Naive thymus-derived CD4-positive, alpha-beta T cell (primary cell): Measurements from ENCODE around the gene GIMAP1. TPM values are rescaled to one million over a fixed set of nuclear protein-coding genes. Genes with fewer than 3 reads are reported as not detected.
"Not testable (repeated sequence)": the region's sequence is repeated elsewhere in the genome, so short reads cannot be mapped to it uniquely, and the experiment has no call there.

Experiments used
- ATAC-seq: fragments of 150-1000 bp; cut with Tn5 transposase; 2 replicates; pipeline ENCODE4 v1.10.0; 2021; ENCODE audit warnings: mild to moderate bottlenecking, moderate library complexity
- CTCF ChIA-PET: fragments of 350-600 bp; sonication (Branson Sonifier 250); formaldehyde crosslinking; loops from one replicate; lab custom pipeline; 2021; ENCODE audit warnings: antibody characterized with exemption; lab: Charles Lee
- POLR2A ChIA-PET: fragments of 350-600 bp; sonication (Branson Sonifier 250); formaldehyde crosslinking; loops from one replicate; lab custom pipeline; 2021; ENCODE audit warnings: antibody characterized with exemption, inconsistent platforms; lab: Charles Lee
- DNase-seq, 9 donors: peaks; one replicate each; pipeline versions ENCODE4 v3.0.0 to v3.0.0-alpha.2; 2020 to 2022; ENCODE audit warnings: mixed read lengths in 1 of 9
- H3K27ac ChIP-seq: one replicate; pipeline ENCODE4 v1.7.0; 2013; ENCODE audit warnings: mild to moderate bottlenecking, low read depth, low read length, moderate library complexity
- H3K27me3 ChIP-seq, 2 donors: one replicate each; pipeline ENCODE4 v1.7.0; 2013; ENCODE audit warnings: low read length in 2 of 2, mild to moderate bottlenecking in 2 of 2, moderate library complexity in 2 of 2; ENCODE audit not compliant: control insufficient read depth in 2 of 2, insufficient read depth in 2 of 2
- H3K36me3 ChIP-seq, 3 experiments: 1 replicate in 2 of 3; 2 replicates in 1 of 3; pipeline ENCODE4 v1.7.0; 2013; ENCODE audit warnings: low read length in 3 of 3, mild to moderate bottlenecking in 3 of 3, moderate library complexity in 1 of 3; ENCODE audit not compliant: insufficient read depth in 3 of 3, control insufficient read depth in 2 of 3
- H3K4me1 ChIP-seq, 2 donors: one replicate each; pipeline ENCODE4 v1.7.0; 2013; ENCODE audit warnings: low read length in 2 of 2, mild to moderate bottlenecking in 2 of 2, moderate library complexity in 1 of 2; ENCODE audit not compliant: control insufficient read depth in 2 of 2, insufficient read depth in 2 of 2
- H3K4me3 ChIP-seq: 2 replicates; pipeline ENCODE4 v1.7.0; 2013; ENCODE audit warnings: mild to moderate bottlenecking, low read length
- H3K9me3 ChIP-seq, 3 experiments: 1 replicate in 2 of 3; 2 replicates in 1 of 3; pipeline ENCODE4 v1.7.0; 2013; ENCODE audit warnings: low read length in 3 of 3; ENCODE audit not compliant: control insufficient read depth in 2 of 3
- H3K27ac Mint-ChIP-seq, 9 donors: one replicate each; pipeline ENCODE4 v1.8.0; 2020 to 2022; ENCODE audit warnings: mixed read lengths in 9 of 9, mild to moderate bottlenecking in 8 of 9, moderate library complexity in 5 of 9, inconsistent platforms in 2 of 9
- H3K27me3 Mint-ChIP-seq, 5 donors: one replicate each; pipeline ENCODE4 v1.8.0; 2021 to 2022; ENCODE audit warnings: mixed read lengths in 5 of 5, mild to moderate bottlenecking in 1 of 5
- H3K36me3 Mint-ChIP-seq, 5 donors: one replicate each; pipeline ENCODE4 v1.8.0; 2020 to 2022; ENCODE audit warnings: mixed read lengths in 5 of 5, mild to moderate bottlenecking in 3 of 5, inconsistent platforms in 1 of 5
- H3K4me1 Mint-ChIP-seq, 7 donors: one replicate each; pipeline ENCODE4 v1.8.0; 2020 to 2022; ENCODE audit warnings: mixed read lengths in 7 of 7, mild to moderate bottlenecking in 3 of 7, inconsistent platforms in 1 of 7
- H3K4me3 Mint-ChIP-seq, 10 donors: one replicate each; pipeline ENCODE4 v1.8.0; 2020 to 2022; ENCODE audit warnings: mild to moderate bottlenecking in 10 of 10, mixed read lengths in 10 of 10, moderate library complexity in 6 of 10, inconsistent platforms in 2 of 10
- H3K9me3 Mint-ChIP-seq, 11 donors: one replicate each; pipeline ENCODE4 v1.8.0; 2020 to 2022; ENCODE audit warnings: mixed read lengths in 11 of 11, mild to moderate bottlenecking in 4 of 11, inconsistent platforms in 1 of 11, moderate library complexity in 1 of 11
- intact Hi-C, 2 donors: fragments of 100-400 bp; cut with micrococcal nuclease; formaldehyde crosslinking; loops; one replicate each; pipeline ENCODE4 v1.15.1; 2023
- polyA plus RNA-seq, 2 donors: library from polyadenylated mRNA; unstranded; fragments of 300-500 nt; fragmentation: Illumina TruSeq; gene quantifications; one replicate each; pipeline ENCODE4 v1.2.3, GENCODE V29; 2021
- total RNA-seq, 6 experiments: library from RNA in 5 of 6; stranded (reverse) in 5 of 6; gene quantifications; 1 replicate in 5 of 6; 2 replicates in 1 of 6; pipeline ENCODE4 v1.2.3 and lab custom pipeline; 2021 to 2026

The GIMAP1 gene
- total and polyA plus RNA-seq, 7 experiments from 2014 or later, result 23.3 to 124 (median 75.4) TPM

DNA sequence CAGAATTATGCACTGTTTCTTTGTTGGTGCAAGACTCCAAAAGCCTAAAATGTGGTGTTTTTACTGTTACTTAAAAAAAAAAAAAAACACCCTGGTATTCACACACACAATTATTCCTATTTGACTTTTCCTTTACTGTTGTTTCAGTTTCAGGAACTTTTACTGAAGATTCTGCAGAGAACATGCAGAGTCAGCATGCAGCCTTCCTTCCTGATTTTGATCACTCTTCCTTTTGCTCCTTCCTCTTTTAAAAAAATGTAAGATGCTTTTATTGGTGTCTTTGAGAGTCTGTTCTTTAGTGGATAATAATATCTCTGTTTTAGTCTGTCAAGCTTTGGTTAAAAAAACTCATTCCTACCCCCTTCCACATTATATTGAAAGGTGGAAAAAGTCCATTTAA, 40.1 kb upstream of the GIMAP1 start:
- H3K4me3 Mint-ChIP-seq, result peak overlapping the region; percentile 9 to 93 (median 77)
- not testable (repeated sequence) for H3K27me3 Mint-ChIP-seq, H3K9me3 ChIP-seq, H3K36me3 ChIP-seq, H3K27me3 ChIP-seq, DNase-seq
- CTCF ChIA-PET, result interaction anchor here (0.8 to 1.2 kb wide), 4 partner anchors 9 to 108 kb away, joined by 4 read pairs; partner anchors contain the start of genes GIMAP2 and GIMAP4
- H3K36me3 Mint-ChIP-seq, result peaks cover 16 to 61% (median 22%) of the 10 kb centered on the region in 5 donors
- peak overlapping the region; percentile 71 for H3K27ac ChIP-seq
- H3K4me3 ChIP-seq, result peak overlapping the region; percentile 27
- POLR2A ChIA-PET, result interaction anchor here (0.6 to 5.7 kb wide), 29 partner anchors 8 to 226 kb away, joined by 3 to 50 read pairs (median 4); partner anchors contain the start of genes GIMAP1, GIMAP2, GIMAP4 and GIMAP6
- H3K27ac Mint-ChIP-seq, result peak overlapping the region; percentile 82 to 98 (median 93)
- peak; percentile 31 for ATAC-seq
- H3K4me1 ChIP-seq, result peaks cover 32 to 46% of the 10 kb centered on the region in 2 donors
- intact Hi-C loops, result loop anchor here (1.0 to 2.0 kb wide), 7 partner anchors 8 to 225 kb away; partner anchors contain the start of genes GIMAP2 (in 2 of the 2), GIMAP6 (in 1 of the 2), GIMAP7 (in 1 of the 2) and GIMAP8 (in 1 of the 2)
- peaks cover 42 to 88% (median 77%) of the 10 kb centered on the region in 7 donors for H3K4me1 Mint-ChIP-seq
- H3K9me3 Mint-ChIP-seq, result peaks cover 4 to 72% (median 24%) of the 10 kb centered on the region in 11 donors

DNA sequence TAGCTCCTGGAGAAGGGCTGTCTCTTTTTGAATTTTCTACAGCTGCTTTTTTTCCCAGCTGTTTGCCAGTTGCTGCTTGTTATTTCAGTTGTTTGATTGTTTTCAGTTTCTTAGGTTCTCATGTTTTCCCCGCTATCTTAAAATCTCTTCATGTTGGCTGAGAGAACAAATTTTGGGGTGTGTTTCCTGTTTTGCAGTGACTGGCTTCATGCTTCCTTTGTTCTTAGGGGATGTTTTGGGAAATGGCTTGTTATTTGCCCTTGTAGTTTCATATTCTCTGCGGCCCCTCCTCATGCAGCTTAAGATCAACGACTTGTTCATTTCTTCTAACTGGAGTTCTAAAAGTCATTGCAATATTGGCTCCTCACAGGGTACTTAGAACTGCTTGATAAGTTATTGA, 39.6 kb upstream of the GIMAP1 start:
- CTCF ChIA-PET, result interaction anchor here (0.8 to 1.6 kb wide), 4 partner anchors 39 to 109 kb away, joined by 4 to 5 read pairs (median 4); partner anchors contain the start of genes GIMAP1 and GIMAP4
- intact Hi-C loops, result loop anchor here (1.0 to 2.0 kb wide), 7 partner anchors 8 to 226 kb away; partner anchors contain the start of genes GIMAP2 (in 2 of the 2), GIMAP6 (in 1 of the 2), GIMAP7 (in 1 of the 2) and GIMAP8 (in 1 of the 2)
- peak overlapping the region; percentile 82 to 98 (median 93) for H3K27ac Mint-ChIP-seq

DNA sequence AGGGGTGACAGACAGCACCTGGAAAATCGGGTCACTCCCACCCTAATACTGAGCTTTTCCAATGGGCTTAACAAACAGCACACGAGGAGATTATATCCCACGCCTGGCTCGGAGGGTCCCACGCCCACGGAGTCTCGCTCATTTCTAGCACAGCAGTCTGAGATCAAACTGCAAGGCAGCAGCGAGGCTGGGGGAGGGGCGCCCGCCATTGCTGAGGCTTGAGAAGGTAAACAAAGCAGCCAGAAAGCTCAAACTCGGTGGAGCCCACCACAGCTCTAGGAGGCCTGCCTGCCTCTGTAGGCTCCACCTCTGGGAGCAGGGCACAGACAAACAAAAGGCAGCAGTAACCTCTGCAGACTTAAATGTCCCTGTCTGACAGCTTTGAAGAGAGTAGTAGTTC, 37.8 kb upstream of the GIMAP1 start:
- Mint-ChIP-seq H3K9me3 (peaks cover 4 to 77% (median 39%) of the 10 kb centered on the region in 11 donors), H3K4me3 (peak overlapping the region; percentile 48 to 93 (median 75)), H3K4me1 (peaks cover 35 to 91% (median 77%) of the 10 kb centered on the region in 7 donors), H3K27ac (peak overlapping the region; percentile 82 to 98 (median 96)), H3K36me3 (peaks cover 25 to 68% (median 37%) of the 10 kb centered on the region in 5 donors)
- Histone ChIP-seq H3K4me3 (peak overlapping the region; percentile 13), H3K4me1 (peaks cover 40 to 41% of the 10 kb centered on the region in 2 donors), H3K27ac (peak overlapping the region; percentile 57)
- ATAC-seq, H3K36me3 ChIP-seq, intact Hi-C loops, H3K9me3 ChIP-seq, H3K27me3 Mint-ChIP-seq, H3K27me3 ChIP-seq: not testable (repeated sequence)
- CTCF ChIA-PET, result interaction anchor here (1.4 to 1.6 kb wide), 2 partner anchors 11 to 38 kb away, joined by 4 to 5 read pairs; partner anchors contain the start of gene GIMAP1
- POLR2A ChIA-PET, result interaction anchor here (0.9 to 5.7 kb wide), 16 partner anchors 9 to 228 kb away, joined by 3 to 50 read pairs (median 6); partner anchors contain the start of genes GIMAP1, GIMAP2, GIMAP4 and GIMAP6
- DNase-seq, result peak in 4 of 9 donors; percentile 18 to 43 (median 36)

More for the DNA sequence above, 39.6 kb upstream of the GIMAP1 start:
- not testable (repeated sequence) for H3K27me3 Mint-ChIP-seq, H3K36me3 ChIP-seq, H3K27me3 ChIP-seq, H3K9me3 ChIP-seq, H3K4me3 ChIP-seq
- H3K36me3 Mint-ChIP-seq, result peaks cover 21 to 62% (median 25%) of the 10 kb centered on the region in 5 donors
- H3K4me3 Mint-ChIP-seq, result peak overlapping the region; percentile 9 to 93 (median 77)
- DNase-seq (peak in 7 of 9 donors; percentile 57 to 90 (median 82)), ATAC-seq (peak; percentile 97)
- H3K4me1 Mint-ChIP-seq, result peaks cover 37 to 88% (median 76%) of the 10 kb centered on the region in 7 donors
- H3K9me3 Mint-ChIP-seq, result peaks cover 4 to 73% (median 30%) of the 10 kb centered on the region in 11 donors
- Histone ChIP-seq H3K27ac (peak overlapping the region; percentile 71), H3K4me1 (peaks cover 32 to 42% of the 10 kb centered on the region in 2 donors)
- POLR2A ChIA-PET, result interaction anchor here (0.6 to 5.7 kb wide), 33 partner anchors 9 to 306 kb away, joined by 3 to 50 read pairs (median 3); partner anchors contain the start of genes GIMAP1, GIMAP2, GIMAP4 and GIMAP6

GRCh38 chr7:150680364-150680763, 36.0 kb upstream of the GIMAP1 start:
- H3K4me1 ChIP-seq, result peaks cover 49 to 51% of the 10 kb centered on the region in 2 donors
- H3K9me3 Mint-ChIP-seq, result peaks cover 4 to 81% (median 39%) of the 10 kb centered on the region in 11 donors
- DNase-seq, H3K27ac ChIP-seq, H3K4me3 ChIP-seq, H3K27me3 ChIP-seq, H3K36me3 ChIP-seq, H3K9me3 ChIP-seq, H3K27me3 Mint-ChIP-seq, CTCF ChIA-PET, intact Hi-C loops, ATAC-seq: not testable (repeated sequence)
- peaks cover 25 to 68% (median 42%) of the 10 kb centered on the region in 5 donors for H3K36me3 Mint-ChIP-seq
- peaks cover 42 to 96% (median 84%) of the 10 kb centered on the region in 7 donors for H3K4me1 Mint-ChIP-seq
- H3K27ac Mint-ChIP-seq, result peak overlapping the region in 6 of 9 donors; percentile 14 to 100 (median 72)
- peak overlapping the region in 4 of 10 donors; percentile 21 to 63 (median 25) for H3K4me3 Mint-ChIP-seq
- POLR2A ChIA-PET, result interaction anchor here (0.8 to 5.7 kb wide), 4 partner anchors 35 to 230 kb away, joined by 4 to 34 read pairs (median 10); partner anchors contain the start of genes GIMAP1, GIMAP6 and GIMAP8

- ChIA-PET POLR2A (interaction anchor here (0.6 to 9.6 kb wide), 45 partner anchors 8 to 327 kb away, joined by 3 to 188 read pairs (median 5); partner anchors contain the start of genes GIMAP1, GIMAP4, GIMAP5 and GIMAP6), CTCF (interaction anchor here (0.9 to 2.1 kb wide), 16 partner anchors 10 to 236 kb away, joined by 3 to 10 read pairs (median 4); partner anchors contain the start of genes GIMAP1, GIMAP5 and GIMAP6)
- H3K27ac Mint-ChIP-seq, result peak within 1 kb of the TSS; percentile 91 to 100 (median 97)
- H3K9me3 Mint-ChIP-seq, result peaks cover 15 to 71% (median 43%) of the 10 kb centered on the region in 11 donors
- Histone ChIP-seq H3K4me1 (peaks cover 49 to 53% of the 10 kb centered on the region in 2 donors), H3K4me3 (peak within 1 kb of the TSS; percentile 97), H3K27me3 (no peaks in the 10 kb centered on the region), H3K36me3 (peaks cover 15 to 27% (median 18%) of the 10 kb centered on the region in 3 experiments), H3K9me3 (peaks cover 0 to 20% (median 13%) of the 10 kb centered on the region in 3 experiments), H3K27ac (peak within 1 kb of the TSS; percentile 78)
- intact Hi-C loops, result loop anchor here (1.0 to 2.0 kb wide), 11 partner anchors 9 to 171 kb away; partner anchors contain the start of genes GIMAP1 (in 2 of the 2), GIMAP5 (in 1 of the 2), GIMAP6 (in 1 of the 2) and GIMAP7 (in 1 of the 2)
- peaks cover 50 to 87% (median 81%) of the 10 kb centered on the region in 7 donors for H3K4me1 Mint-ChIP-seq
- peak within 1 kb of the TSS; percentile 88 to 100 (median 98) for H3K4me3 Mint-ChIP-seq
- H3K27me3 Mint-ChIP-seq, result no peaks in the 10 kb centered on the region
- ATAC-seq, result peak; percentile 90
- H3K36me3 Mint-ChIP-seq, result peaks cover 53 to 84% (median 66%) of the 10 kb centered on the region in 5 donors
- peak in 7 of 9 donors; percentile 40 to 73 (median 65) for DNase-seq
Observed at GRCh38 chr7:150685219-150686029, 31.0 kb upstream of the GIMAP1 start, which contains the start of gene GIMAP2. GIMAP2 (plus strand) TSS chr7:150685706; CDS start chr7:150687060, 1,354 bp downstream.
